Osteoblast (primary cell): ENCODE data around the gene RIN3. TPM values are rescaled to one million over a fixed set of nuclear protein-coding genes. Genes with fewer than 3 reads are reported as not detected.

Experiments used
- DNase-seq: peaks from one replicate; pipeline ENCODE4 v3.0.0; 2011; ENCODE audit warnings: low spot score, mixed read lengths; ENCODE audit not compliant: insufficient read length; ENCODE audit errors: missing footprints
- H2AFZ ChIP-seq: 2 replicates; pipeline ENCODE4 v1.6.0; 2011; ENCODE audit warnings: mild to moderate bottlenecking, low read length
- H3K27ac ChIP-seq: 2 replicates; pipeline ENCODE4 v1.5.1; 2011; ENCODE audit warnings: mild to moderate bottlenecking, low read depth, low read length, moderate library complexity
- H3K27me3 ChIP-seq: 2 replicates; pipeline ENCODE4 v1.6.0; 2012; ENCODE audit warnings: mild to moderate bottlenecking, control low read depth, inconsistent platforms, low read length, moderate library complexity; ENCODE audit not compliant: insufficient read depth
- H3K36me3 ChIP-seq: 2 replicates; pipeline ENCODE4 v1.5.1; 2011; ENCODE audit warnings: mild to moderate bottlenecking, low read length, control low read depth, moderate library complexity; ENCODE audit not compliant: insufficient read depth
- H3K4me1 ChIP-seq: 2 replicates; pipeline ENCODE4 v1.5.1; 2011; ENCODE audit warnings: mild to moderate bottlenecking, low read length, control low read depth, moderate library complexity; ENCODE audit not compliant: insufficient read depth
- H3K4me2 ChIP-seq: 2 replicates; pipeline ENCODE4 v1.6.0; 2011; ENCODE audit warnings: mild to moderate bottlenecking, low read length; ENCODE audit not compliant: insufficient read depth
- H3K4me3 ChIP-seq: fragments of 200-600 bp; sonication (generic); 3 replicates; pipeline ENCODE4 v1.5.1; 2012; ENCODE audit warnings: mild to moderate bottlenecking, low read length, inconsistent platforms; ENCODE audit not compliant: insufficient read depth
- H3K79me2 ChIP-seq: 2 replicates; pipeline ENCODE4 v1.6.0; 2012; ENCODE audit warnings: mild to moderate bottlenecking, low read length, control low read depth, inconsistent platforms; ENCODE audit not compliant: insufficient read depth
- H3K9me3 ChIP-seq: 2 replicates; pipeline ENCODE4 v1.5.1; 2011; ENCODE audit warnings: low read depth, low read length, control low read depth
- H4K20me1 ChIP-seq: 2 replicates; pipeline ENCODE4 v1.6.0; 2012; ENCODE audit warnings: mild to moderate bottlenecking, low read length, control low read depth; ENCODE audit not compliant: insufficient read depth
- CTCF ChIP-seq: IDR thresholded peaks from 2 replicates; pipeline ENCODE4 v1.5.1; 2011; ENCODE audit warnings: mild to moderate bottlenecking, low read depth, low read length, moderate library complexity; ENCODE audit errors: extremely low read depth
- total RNA-seq: library from RNA; depleted of rRNA; stranded (reverse); fragments of >200 nt; gene quantifications from 2 replicates; pipeline ENCODE4 v1.2.3, GENCODE V29; 2012

Gene RIN3
- total RNA-seq, 1 donor: 7.6 TPM

GRCh38 chr14:92473969-92474535 is 39.5 kb upstream of the RIN3 start:
- Histone ChIP-seq H2AFZ (no peak overlapping the region), H3K4me3 (no peak overlapping the region), H3K4me1 (peaks cover 24% of the 10 kb centered on the region)

GRCh38 chr14:92475037-92475436 is 38.5 kb upstream of the RIN3 start:
- H2AFZ ChIP-seq: no peak overlapping the region
- H3K27me3 ChIP-seq: no peaks in the 10 kb centered on the region
- H4K20me1 ChIP-seq: no peaks in the 10 kb centered on the region

More at GRCh38 chr14:92473969-92474535, 39.5 kb upstream of the RIN3 start:
- H3K36me3 ChIP-seq: no peaks in the 10 kb centered on the region
- TF ChIP-seq CTCF: no peak
- no peaks in the 10 kb centered on the region for H3K79me2 ChIP-seq
- no peaks in the 10 kb centered on the region for H3K9me3 ChIP-seq
- no peaks in the 10 kb centered on the region for H3K27me3 ChIP-seq
- DNase-seq: no peak
- H3K27ac ChIP-seq: peak overlapping the region; percentile 52
- peak overlapping the region; percentile 53 for H3K4me2 ChIP-seq
- no peaks in the 10 kb centered on the region for H4K20me1 ChIP-seq

GRCh38 chr14:92475451-92476187 is 38.0 kb upstream of the RIN3 start:
- Histone ChIP-seq H3K4me2 (no peak overlapping the region), H3K79me2 (no peaks in the 10 kb centered on the region), H3K36me3 (no peaks in the 10 kb centered on the region), H3K4me3 (no peak overlapping the region), H3K27me3 (no peaks in the 10 kb centered on the region), H3K27ac (no peak overlapping the region), H2AFZ (peak overlapping the region; percentile 7), H3K9me3 (no peaks in the 10 kb centered on the region), H3K4me1 (peaks cover 24% of the 10 kb centered on the region), H4K20me1 (no peaks in the 10 kb centered on the region)
- DNase-seq: no peak
- TF ChIP-seq CTCF: no peak

More at GRCh38 chr14:92475037-92475436, 38.5 kb upstream of the RIN3 start:
- Histone ChIP-seq H3K4me2 (no peak overlapping the region), H3K36me3 (no peaks in the 10 kb centered on the region), H3K79me2 (no peaks in the 10 kb centered on the region), H3K4me1 (peaks cover 24% of the 10 kb centered on the region), H3K27ac (no peak overlapping the region), H3K9me3 (no peaks in the 10 kb centered on the region), H3K4me3 (no peak overlapping the region)
- no peak for TF ChIP-seq CTCF
- DNase-seq: no peak

DNA sequence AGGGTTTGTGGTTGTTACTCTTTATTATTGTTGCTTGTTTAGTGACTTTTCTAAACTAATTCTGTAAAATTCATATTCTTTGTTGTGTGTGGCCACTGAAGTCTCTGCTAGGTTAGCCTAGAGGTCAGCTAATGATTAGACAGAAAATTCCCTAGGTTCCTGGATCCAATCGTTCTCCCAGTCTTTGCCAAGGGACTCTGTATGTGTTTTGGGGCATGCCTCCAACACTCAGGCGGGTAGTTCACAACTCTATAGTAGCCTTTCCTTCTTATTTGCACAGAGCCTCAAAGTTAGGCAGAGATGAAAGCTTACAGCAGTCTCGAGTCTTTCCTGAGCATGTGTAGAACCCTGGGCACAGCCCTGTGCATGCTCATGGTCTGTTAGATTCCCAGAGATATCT is 32.7 kb upstream of the RIN3 start:
- Histone ChIP-seq H3K4me2 (no peak overlapping the region), H3K36me3 (no peaks in the 10 kb centered on the region), H4K20me1 (no peaks in the 10 kb centered on the region), H3K27ac (no peak overlapping the region), H3K9me3 (no peaks in the 10 kb centered on the region), H2AFZ (no peak overlapping the region), H3K4me3 (no peak overlapping the region), H3K27me3 (peaks cover 10% of the 10 kb centered on the region), H3K79me2 (no peaks in the 10 kb centered on the region), H3K4me1 (peaks cover 4% of the 10 kb centered on the region)
- no peak for TF ChIP-seq CTCF
- DNase-seq: peak; percentile 44
